Smooth muscle cell (in vitro differentiated cells): ENCODE data around the gene NUTM2D. TPM values are rescaled to one million over a fixed set of nuclear protein-coding genes. Genes with fewer than 3 reads are reported as not detected.
A peak's percentile ranks its signal among the peaks of the same experiment; 100 is the strongest.
"Not testable (repeated sequence)": the region's sequence is repeated elsewhere in the genome, so short reads cannot be mapped to it uniquely, and the experiment has no call there.

Experiments used
- DNase-seq: peaks from one replicate; lab custom pipeline; 2025; ENCODE audit not compliant: unreplicated experiment; lab: John Stamatoyannopoulos, UW
- H2AFZ ChIP-seq: fragments of 200-600 bp; sonication (generic); 2 replicates; pipeline ENCODE4 v1.6.0; 2016; ENCODE audit warnings: antibody characterized with exemption, low read depth, mild to moderate bottlenecking
- H3F3A ChIP-seq: fragments of 200-600 bp; sonication (generic); 2 replicates; pipeline ENCODE4 v1.6.0; 2017; ENCODE audit warnings: antibody characterized with exemption, low read depth
- H3K27ac ChIP-seq: fragments of 200-600 bp; sonication (generic); 2 replicates; pipeline ENCODE4 v1.5.1; 2016; ENCODE audit warnings: low read depth, mild to moderate bottlenecking
- H3K27me3 ChIP-seq: fragments of 200-600 bp; sonication (generic); 2 replicates; pipeline ENCODE4 v1.6.1; 2016; ENCODE audit warnings: low read depth, mild to moderate bottlenecking
- H3K36me3 ChIP-seq: fragments of 200-600 bp; sonication (generic); 2 replicates; pipeline ENCODE4 v1.5.1; 2016; ENCODE audit warnings: low read depth
- H3K4me1 ChIP-seq: fragments of 200-600 bp; sonication (generic); 2 replicates; pipeline ENCODE4 v1.5.1; 2016; ENCODE audit warnings: low read depth
- H3K4me2 ChIP-seq: fragments of 200-600 bp; sonication (generic); 2 replicates; pipeline ENCODE4 v1.6.0; 2016; ENCODE audit warnings: mild to moderate bottlenecking
- H3K4me3 ChIP-seq: fragments of 200-600 bp; sonication (generic); 2 replicates; pipeline ENCODE4 v1.5.1; 2016; ENCODE audit warnings: mild to moderate bottlenecking
- H3K79me2 ChIP-seq: fragments of 200-600 bp; sonication (generic); 2 replicates; pipeline ENCODE4 v1.6.0; 2016; ENCODE audit warnings: low read depth, mild to moderate bottlenecking
- H3K9ac ChIP-seq: fragments of 200-600 bp; sonication (generic); 2 replicates; pipeline ENCODE4 v1.6.0; 2016; ENCODE audit warnings: low read depth
- H3K9me3 ChIP-seq: fragments of 200-600 bp; sonication (generic); replicated peaks from 2 replicates; pipeline ENCODE4 v1.5.1; 2016; ENCODE audit warnings: low read depth
- H4K20me1 ChIP-seq: fragments of 200-600 bp; sonication (generic); 2 replicates; pipeline ENCODE4 v1.6.0; 2016; ENCODE audit warnings: low read depth
- WGBS: methylation state at CpG from one replicate; pipeline ENCODE4 v1.1.7; 2016; ENCODE audit warnings: low lambda C conversion rate; 5-methylcytosine and 5-hydroxymethylcytosine counted together
- polyA plus RNA-seq: library from polyadenylated mRNA; unstranded; fragments of >200 nt; fragmentation: Nextera tagmentation; extraction: Ambion mirVana; gene quantifications from 2 replicates; pipeline ENCODE4 v1.2.1, GENCODE V29; 2016
- total RNA-seq: library from RNA; depleted of rRNA; stranded (reverse); fragments of >200 nt; gene quantifications from 2 replicates; pipeline ENCODE4 v1.2.3, GENCODE V29; 2014

Gene NUTM2D
- total and polyA plus RNA-seq, 2 experiments from 2014 or later = 0.18 to 1.9 TPM

GRCh38 chr10:87327958-87328357 lies 29.6 kb upstream of the NUTM2D start:
- not testable (repeated sequence) for H3K4me1 ChIP-seq, H3K27me3 ChIP-seq, H3K36me3 ChIP-seq, H3K9me3 ChIP-seq, H2AFZ ChIP-seq, H4K20me1 ChIP-seq, H3F3A ChIP-seq, H3K9ac ChIP-seq, H3K4me3 ChIP-seq, DNase-seq, H3K79me2 ChIP-seq
- Histone ChIP-seq H3K27ac (peak overlapping the region; percentile 60), H3K4me2 (peak overlapping the region; percentile 53)
- WGBS = 70% methylated on average over 1 of the region's 1 CpG

GRCh38 chr10:87329131-87329530 lies 28.4 kb upstream of the NUTM2D start:
- not testable (repeated sequence) for H3K9ac ChIP-seq, H2AFZ ChIP-seq, H3K4me1 ChIP-seq, H3K9me3 ChIP-seq, H3K4me3 ChIP-seq, H3K36me3 ChIP-seq, DNase-seq, H3K79me2 ChIP-seq, H3K27me3 ChIP-seq, H3F3A ChIP-seq, H4K20me1 ChIP-seq
- Histone ChIP-seq H3K27ac (peak overlapping the region; percentile 60), H3K4me2 (peak overlapping the region; percentile 53)
- 77% methylated on average over 2 of the region's 2 CpGs for WGBS

- not testable (repeated sequence) for H3K9ac ChIP-seq, H2AFZ ChIP-seq, H3K27ac ChIP-seq, H4K20me1 ChIP-seq, H3K4me2 ChIP-seq, H3K4me3 ChIP-seq, H3K79me2 ChIP-seq, H3F3A ChIP-seq, H3K27me3 ChIP-seq, H3K4me1 ChIP-seq, DNase-seq, H3K9me3 ChIP-seq, H3K36me3 ChIP-seq
- WGBS = 88% methylated on average over 1 of the region's 1 CpG
Measured at GRCh38 chr10:87332687-87333086, 24.9 kb upstream of the NUTM2D start.

DNA sequence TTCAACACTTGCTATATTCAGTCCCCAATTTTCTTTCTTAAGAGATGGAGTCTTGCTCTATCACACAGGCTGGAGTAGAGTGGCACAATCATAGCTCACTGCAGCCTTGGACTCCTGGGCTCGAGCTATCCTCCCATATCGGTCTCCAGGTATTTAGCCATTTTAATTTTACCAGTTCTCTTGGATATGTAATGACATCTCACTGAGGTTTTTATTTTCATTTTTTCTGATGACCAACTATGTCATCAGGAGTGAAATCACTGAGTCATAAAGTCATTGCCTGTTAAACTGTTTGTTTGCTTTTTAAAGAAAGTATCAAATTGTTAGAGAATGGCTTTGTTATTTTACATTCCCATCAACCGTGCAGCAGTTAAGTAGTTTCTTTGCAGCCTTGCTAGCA lies 17.1 kb upstream of the NUTM2D start:
- Histone ChIP-seq H4K20me1 (peaks cover 27% of the 10 kb centered on the region), H3K4me2 (peak overlapping the region; percentile 15), H3K79me2 (peaks cover 33% of the 10 kb centered on the region)
- 67% methylated on average over 3 of the region's 3 CpGs for WGBS
- H3F3A ChIP-seq, H3K9me3 ChIP-seq, H3K4me1 ChIP-seq, DNase-seq, H3K27me3 ChIP-seq, H3K4me3 ChIP-seq, H2AFZ ChIP-seq, H3K9ac ChIP-seq, H3K36me3 ChIP-seq, H3K27ac ChIP-seq: not testable (repeated sequence)

GRCh38 chr10:87341546-87342142 lies 15.9 kb upstream of the NUTM2D start:
- H3K4me1 ChIP-seq, H3K27me3 ChIP-seq, H3F3A ChIP-seq, H3K36me3 ChIP-seq, H2AFZ ChIP-seq, DNase-seq, H3K9me3 ChIP-seq: not testable (repeated sequence)
- H3K79me2 ChIP-seq = peaks cover 30% of the 10 kb centered on the region
- H3K9ac ChIP-seq = peak overlapping the region; percentile 94
- H3K4me2 ChIP-seq = peak overlapping the region; percentile 90
- WGBS = no CpG with 5 or more reads among the region's 54 CpGs
- peak overlapping the region; percentile 78 for H3K4me3 ChIP-seq
- H4K20me1 ChIP-seq = peaks cover 27% of the 10 kb centered on the region
- H3K27ac ChIP-seq = peak overlapping the region; percentile 89

DNA sequence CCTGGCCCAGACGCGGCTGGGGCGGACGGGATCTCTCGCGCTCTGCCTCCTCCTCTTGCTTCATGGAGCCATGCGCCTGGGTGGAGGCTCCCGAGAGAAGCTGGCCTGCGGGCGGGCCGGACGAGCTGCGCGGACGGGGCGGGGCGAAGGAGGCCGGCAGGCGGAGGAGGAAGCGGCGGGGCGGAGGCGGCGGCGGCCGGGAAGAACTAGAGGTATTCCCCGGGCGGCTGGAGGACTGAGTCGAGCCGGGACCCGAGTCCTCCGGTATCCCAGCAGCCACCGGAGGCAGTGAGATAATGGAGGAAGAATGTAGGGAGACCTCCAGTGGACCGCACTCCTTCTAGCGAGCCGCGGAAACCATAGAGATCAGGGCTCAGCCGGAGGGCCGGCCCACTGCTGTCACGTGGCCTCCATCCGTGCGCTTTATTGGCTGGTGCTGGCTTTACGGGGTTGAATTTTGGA lies 15.3 kb upstream of the NUTM2D start:
- Histone ChIP-seq H3K4me2 (peak overlapping the region; percentile 76), H3K27ac (peak overlapping the region; percentile 89), H4K20me1 (peaks cover 27% of the 10 kb centered on the region), H3K9ac (peak overlapping the region; percentile 94), H3K79me2 (peaks cover 30% of the 10 kb centered on the region), H3K4me3 (peak overlapping the region; percentile 78)
- not testable (repeated sequence) for H3K27me3 ChIP-seq, H3F3A ChIP-seq, H2AFZ ChIP-seq, H3K4me1 ChIP-seq, H3K36me3 ChIP-seq, H3K9me3 ChIP-seq
- DNase-seq = peak; percentile 63
- WGBS = under 1% methylated on average over 42 of the region's 43 CpGs
